Hematopoietic multipotent progenitor cell treated with erythropoietin and hydrocortisone succinate and interleukin-3 and kit ligand, for 4 days (in vitro differentiated cells): ENCODE results near the gene UBQLN1.
A peak's percentile ranks its signal among the peaks of the same experiment; 100 is the strongest.
"Not testable (repeated sequence)": the region's sequence is repeated elsewhere in the genome, so short reads cannot be mapped to it uniquely, and the experiment has no call there.

ENCODE experiments used
- DNase-seq: peaks from one replicate; pipeline ENCODE4 v3.0.0-alpha.2; 2015

Gene UBQLN1

DNA sequence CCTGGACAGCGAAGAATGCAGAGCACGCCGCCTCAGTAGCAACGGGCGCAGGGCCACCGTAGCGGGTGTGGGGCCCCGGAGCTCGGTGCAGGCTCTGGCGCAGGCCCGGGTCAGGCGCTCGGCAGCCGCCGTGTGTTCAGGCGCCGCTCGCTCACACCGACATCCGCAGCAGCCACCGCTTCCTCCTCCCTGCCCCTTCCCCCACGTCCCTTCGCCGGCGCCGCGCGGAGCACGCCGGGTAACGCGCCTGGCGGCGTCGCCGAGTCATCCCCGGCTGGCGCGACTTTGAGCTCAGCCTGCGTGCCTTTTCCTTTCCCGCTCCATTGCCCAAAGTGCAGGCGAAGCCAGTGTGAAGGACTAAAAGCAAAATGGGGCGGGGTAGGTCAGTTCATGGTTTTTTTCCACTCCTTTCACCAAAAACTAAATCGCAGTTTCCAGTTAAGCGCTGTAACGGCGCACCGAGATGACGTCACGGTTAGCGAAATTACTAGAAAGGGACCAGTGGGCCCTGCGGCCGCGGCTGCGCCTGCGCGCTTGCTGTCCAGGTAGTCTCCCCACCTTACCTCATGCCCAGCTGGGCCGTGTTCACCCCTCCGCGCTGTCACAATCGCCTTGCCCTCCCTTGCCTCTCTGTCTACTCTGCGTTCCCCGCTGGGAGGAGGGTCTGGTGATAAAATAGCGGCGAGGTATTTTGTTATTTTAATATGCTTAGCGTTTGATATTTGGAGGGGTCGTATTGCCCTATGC lies at the start of gene UBQLN1:
Gene UBQLN1 (minus strand): TSS at position 191 of the 747 bp plus-strand sequence. CDS start 279 bp downstream, outside the sequence.
- DNase-seq = peak; percentile 95

DNA sequence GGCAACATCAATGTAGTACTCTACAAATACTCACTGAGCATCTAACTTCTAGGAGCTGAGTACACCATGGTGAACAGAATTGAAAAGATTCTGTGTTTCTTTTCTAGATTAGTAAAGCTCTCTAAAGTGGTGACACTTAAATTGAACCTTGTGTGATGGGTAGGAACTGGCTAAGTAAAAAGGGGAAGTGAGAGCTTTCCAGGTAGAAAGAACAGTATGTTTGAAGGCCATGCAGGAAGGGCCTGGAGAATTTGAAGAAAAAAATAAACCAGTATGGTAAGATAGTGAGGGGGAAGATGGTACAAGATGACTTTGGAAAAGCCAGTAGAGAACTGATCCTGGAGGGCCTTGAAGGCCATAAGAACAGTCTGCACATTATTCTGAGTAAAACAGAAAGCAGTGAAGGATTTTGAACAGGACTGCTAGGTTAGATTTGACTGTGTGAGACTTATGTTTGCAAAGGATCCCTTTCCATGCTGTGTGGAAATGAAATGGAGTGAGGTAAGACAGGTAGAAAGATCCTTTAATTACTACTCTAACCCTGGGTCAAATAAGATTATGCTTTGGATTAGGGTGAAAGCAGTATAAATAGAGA lies 46.7 kb upstream of the UBQLN1 start:
- peak; percentile 16 for DNase-seq

DNA sequence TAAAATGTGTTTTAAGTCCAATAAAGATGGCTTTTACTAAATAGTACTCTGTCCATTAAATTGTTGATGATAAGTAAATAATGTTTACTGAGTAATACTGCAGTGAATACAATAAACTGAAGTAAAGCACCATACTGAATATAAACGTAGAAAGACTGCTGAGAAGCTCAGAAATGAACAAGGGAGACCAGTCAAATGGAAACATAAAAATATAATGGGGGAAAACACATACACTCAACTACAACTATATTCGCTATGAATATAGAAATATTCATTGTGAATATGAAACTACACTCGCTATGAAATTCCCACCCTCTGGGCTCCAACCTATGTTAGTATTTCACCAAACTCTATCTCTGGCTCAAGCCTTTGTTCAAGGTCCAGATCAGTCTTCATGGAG lies 41.9 kb upstream of the UBQLN1 start:
- DNase-seq = no peak

DNA sequence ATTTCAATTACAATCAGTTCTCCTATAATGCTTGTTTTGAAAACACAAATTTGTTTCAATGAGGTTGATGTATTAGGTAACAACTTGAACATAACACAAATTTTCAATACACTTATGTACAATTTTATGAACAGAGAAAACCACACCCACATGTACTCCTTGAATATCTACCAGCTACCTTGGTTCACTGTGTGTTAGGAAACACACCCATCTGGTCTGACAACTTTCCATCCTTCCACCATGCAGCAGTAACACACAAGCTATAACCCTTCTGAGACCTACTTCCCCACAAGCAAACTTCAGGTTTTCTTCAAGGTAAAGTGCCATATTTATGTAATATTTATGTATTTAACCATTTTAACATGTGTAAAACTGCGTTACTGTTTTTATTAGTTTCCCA lies 36.4 kb upstream of the UBQLN1 start:
- no peak for DNase-seq

DNA sequence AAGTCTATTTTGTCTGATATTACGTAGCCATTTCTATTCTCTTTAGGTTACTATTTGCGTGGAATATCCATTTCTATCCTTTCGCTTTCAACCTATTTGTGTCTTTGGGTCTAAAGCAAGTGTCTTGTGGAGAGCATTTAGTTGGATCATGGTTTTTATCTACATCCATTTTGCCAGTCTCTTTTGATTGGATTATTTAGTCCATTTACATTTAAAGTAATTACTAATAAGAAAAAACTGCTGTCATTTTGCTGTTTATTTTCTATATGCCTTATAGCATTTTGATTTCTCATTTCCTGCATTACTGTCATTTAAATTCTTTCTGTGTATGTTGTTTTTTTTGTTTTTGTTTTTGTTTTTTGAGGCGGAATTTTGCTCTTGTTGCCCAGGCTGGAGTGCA lies 26.0 kb upstream of the UBQLN1 start:
- no peak for DNase-seq

DNA sequence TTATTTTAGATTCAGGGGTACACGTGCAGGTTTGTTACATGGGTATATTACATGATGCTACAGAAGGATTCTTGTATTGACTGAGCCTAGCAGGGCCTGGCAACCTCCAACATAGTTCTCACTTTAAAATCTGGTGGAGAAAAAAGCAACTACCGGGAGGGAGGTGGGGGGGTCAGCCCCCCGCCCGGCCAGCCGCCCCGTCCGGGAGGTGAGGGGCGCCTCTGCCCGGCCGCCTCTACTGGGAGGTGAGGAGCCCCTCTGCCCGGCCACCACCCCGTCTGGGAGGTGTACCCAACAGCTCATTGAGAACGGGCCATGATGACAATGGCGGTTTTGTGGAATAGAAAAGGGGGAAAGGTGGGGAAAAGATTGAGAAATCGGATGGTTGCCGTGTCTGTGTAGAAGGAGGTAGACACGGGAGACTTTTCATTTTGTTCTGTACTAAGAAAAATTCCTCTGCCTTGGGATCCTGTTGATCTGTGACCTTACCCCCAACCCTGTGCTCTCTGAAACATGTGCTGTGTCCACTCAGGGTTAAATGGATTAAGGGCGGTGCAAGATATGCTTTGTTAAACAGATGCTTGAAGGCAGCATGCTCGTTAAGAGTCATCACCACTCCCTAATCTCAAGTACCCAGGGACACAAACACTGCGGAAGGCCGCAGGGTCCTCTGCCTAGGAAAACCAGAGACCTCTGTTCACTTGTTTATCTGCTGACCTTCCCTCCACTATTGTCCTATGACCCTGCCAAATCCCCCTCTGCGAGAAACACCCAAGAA lies 21.0 kb upstream of the UBQLN1 start:
- not testable (repeated sequence) for DNase-seq

DNA sequence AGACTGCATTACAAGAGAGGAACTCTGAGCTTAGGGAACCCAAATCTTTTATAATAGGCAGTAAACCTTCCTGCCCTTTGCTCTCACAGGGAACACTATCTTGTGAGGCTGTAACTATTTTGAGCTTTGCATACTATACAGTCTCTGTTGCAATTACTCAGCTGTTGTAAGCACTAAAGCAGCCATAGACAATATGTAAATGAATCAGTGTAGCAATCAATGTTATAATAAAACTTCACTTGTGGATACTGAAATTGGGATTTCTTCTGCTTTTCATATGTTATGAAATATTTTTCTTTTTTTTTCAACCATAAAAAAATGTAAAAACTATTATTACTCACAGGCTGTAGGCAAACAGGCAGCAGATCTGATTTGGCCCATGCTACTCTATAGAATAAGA lies 16.7 kb upstream of the UBQLN1 start:
- no peak for DNase-seq

DNA sequence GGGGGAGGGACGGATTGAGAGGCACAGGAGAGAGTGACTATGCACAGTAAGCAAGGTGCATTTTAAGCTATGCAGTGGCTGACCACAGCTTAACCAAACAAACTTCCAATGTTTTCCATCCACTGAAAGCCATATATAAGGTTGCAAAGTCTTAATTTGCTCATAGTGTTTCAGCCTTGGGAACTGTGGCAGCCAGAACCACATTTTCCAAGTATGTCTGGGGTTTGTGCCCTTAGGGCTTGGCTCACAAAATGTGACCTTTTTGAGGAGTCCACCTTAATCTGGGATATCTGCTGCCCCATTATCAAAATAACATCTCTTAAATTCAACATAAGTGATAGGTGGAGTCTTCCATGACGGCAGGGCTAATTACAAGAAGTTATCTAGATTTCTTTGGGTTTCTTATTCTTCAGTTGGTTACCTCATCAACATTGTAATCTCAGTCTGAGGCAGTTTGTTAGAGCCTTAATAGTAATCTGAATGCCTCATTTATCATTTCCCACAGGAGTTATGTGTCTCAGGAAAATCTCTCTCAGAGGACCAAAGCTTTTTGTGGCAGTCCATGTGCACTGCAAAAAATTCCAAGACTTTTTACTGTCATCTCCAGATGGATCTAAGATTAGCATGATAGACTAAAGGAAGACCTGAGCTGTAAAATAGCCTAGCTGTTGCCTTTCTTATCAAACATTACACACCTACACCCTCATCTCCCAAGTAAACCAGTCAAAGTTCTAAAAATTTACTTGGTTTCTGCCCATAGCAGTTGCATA lies 15.2 kb upstream of the UBQLN1 start:
- DNase-seq = no peak

DNA sequence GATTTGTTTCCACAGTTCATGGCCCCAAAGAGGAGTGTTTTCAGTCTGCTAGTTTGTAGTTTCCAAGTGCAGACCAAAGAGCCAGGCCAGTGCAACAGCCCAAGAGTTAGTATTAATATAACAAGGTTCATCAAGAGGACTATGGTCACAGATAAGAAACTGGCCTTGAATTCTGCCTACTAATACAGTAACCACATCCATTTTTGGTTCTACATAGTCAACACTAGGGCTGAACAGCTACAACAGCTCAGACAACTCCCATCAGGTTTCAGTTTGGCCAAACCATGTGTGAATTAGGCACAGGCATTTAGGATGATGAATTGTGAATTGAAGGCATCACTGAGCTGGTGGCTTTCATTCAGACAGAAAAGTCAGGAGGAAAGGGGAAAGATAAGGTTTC lies 13.8 kb upstream of the UBQLN1 start:
- DNase-seq = no peak

DNA sequence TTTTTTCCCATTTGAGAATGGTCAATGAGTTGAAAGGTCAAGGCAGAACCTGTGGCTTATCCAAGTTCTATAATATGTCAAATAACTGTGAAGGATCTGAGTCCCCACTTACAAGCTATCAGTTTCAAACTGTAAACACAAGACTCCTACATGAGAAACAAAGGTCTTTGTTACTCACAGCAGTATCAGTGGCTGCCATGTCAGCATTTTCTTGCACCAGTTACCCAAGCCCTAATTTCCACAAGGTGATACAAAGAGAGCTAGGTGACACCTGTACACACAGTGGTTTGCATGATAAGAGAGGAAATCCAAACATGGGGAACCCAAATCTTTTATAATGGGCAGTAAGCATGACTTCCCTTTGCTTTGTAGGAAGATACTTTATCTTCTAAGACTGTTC lies 8.0 kb upstream of the UBQLN1 start:
- DNase-seq = no peak

DNA sequence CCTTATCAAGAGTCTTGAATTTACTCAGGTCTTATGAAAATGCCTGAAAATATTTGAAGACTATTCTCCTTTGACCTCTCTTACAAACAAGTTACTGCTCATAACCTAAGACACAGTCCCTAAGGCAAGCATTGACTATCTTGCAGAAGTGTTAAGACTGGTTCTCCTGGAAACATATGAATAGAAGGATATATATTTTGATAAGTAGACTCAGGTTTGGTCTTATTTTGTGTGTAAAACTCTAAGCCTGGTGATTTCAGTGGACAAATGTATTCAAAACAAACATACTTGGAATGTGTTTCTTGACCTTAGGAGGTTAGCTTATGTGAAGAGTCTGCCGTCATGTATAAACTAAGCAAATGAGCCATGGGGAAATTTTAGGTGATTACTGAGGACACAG lies 7.5 kb upstream of the UBQLN1 start:
- DNase-seq = no peak

DNA sequence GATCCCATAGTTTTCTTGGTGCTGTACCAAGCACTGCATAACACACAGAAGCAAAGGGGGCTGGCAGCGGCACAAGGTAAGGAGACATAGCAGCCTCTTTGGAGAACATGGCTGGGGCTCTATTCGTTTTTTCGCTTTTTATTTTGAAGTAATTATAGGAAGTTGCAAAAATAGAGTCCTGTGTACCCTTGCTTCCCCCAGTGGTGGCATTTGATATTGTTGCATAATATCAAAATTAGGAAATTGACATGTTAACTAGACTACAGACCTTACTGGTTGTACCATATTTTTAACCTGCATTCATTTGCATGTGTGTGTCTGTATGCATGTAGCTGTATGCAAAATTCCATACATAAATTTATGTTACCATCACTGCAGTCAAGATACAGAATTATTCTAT lies 6.6 kb upstream of the UBQLN1 start:
- peak; percentile 78 for DNase-seq

DNA sequence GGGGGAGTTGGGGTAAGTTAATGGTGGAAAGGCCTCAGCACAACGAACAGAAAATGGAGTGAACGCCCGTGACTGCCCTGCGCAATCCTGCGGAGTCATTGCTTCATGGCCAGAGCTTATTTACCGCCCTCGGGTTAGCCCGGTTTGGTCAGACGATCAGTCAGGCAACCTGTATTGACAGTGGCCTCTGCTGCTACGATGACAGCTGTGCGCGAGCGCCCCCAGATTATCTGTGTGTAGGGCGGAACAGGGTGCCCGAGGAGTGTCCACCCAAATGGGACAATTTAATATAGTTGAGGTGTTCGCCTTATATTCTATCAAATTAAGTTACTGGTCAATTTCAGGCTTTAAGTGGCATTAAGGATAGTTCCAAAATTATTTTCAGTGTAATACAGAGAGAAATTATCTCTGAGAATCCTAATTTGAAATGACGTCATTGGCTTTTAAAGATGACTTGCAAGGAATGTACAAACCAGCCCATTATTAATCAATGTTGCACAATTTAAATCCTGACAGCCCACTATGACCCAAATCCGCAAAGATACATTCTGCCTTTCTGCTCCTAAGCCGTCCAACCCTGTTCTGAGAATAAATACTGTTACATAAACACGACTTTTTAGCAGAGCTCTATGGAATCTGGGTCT lies 879 bp upstream of the UBQLN1 start:
- DNase-seq = peak; percentile 90

DNA sequence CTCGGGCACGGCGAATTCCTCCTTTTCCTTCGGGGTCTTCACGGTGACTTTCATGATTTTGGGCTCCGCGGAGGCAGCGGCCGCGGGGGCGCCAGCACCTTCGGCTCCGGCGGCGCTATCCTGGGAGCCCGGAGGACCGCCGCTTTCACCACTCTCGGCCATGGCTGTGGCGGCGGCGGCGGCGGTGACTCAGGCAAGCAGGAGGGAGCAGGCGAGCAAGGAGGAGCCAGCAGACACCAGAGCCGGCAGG lies 315 bp downstream of the UBQLN1 start:
- no peak for DNase-seq

DNA sequence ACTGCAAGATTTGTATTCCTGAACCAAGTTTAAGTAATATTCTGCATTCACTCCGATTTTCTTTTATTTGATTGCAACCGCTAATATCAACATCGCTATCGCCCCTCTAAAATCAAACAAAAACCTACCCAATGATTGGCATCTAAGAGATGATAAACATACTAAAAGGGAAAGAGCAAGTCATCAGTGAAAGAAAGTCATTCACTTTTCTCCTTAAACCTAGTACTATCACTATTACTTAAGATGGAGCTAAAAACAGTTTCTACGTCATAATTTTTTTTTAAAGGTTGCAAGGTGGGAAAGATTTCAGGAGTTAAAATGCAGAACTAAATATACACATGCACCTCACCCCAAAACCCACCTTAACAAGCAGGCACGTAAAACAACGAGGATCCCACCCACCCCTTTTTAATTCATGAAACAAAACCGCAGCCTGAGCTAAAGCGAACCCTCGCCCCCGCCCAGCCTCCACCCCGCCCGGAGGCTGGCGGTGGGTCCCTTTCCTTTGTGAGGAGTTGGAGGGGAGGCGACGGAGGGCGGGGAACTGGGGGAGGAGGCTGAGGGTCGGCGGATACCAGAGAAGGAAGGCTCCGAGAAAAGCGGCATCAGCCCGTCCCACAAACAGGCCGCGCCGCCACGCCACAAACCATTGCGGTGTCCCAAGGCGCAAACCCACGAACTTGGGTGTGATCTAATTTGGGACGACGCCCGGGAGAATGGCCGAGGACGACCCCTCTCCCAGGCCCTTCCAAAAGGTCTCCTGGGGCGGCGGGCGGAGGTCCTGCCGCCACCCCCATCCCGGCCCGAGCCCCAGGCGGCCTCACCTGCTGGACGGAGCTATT lies 861 bp downstream of the UBQLN1 start:
- DNase-seq = peak; percentile 83

DNA sequence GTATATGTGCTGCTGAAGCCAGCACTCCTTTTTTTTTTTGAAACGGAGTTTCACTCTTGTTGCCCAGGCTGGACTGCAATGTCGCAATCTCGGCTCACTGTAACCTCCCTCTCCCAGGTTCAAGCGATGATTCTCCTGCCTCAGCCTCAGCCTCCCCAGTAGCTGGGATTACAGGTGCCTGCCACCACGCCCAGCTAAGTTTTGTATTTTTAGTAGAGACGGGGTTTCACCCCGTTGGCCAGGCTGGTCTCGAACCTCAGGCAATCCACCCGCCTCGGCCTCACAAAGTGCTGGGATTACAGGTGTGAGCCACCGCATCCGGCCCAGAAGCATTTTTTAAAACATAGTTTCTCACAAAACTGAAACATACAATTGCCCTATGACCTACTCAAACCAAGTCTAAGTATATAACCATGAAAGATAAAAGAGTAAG lies 2.5 kb downstream of the UBQLN1 start:
- DNase-seq = not testable (repeated sequence)

DNA sequence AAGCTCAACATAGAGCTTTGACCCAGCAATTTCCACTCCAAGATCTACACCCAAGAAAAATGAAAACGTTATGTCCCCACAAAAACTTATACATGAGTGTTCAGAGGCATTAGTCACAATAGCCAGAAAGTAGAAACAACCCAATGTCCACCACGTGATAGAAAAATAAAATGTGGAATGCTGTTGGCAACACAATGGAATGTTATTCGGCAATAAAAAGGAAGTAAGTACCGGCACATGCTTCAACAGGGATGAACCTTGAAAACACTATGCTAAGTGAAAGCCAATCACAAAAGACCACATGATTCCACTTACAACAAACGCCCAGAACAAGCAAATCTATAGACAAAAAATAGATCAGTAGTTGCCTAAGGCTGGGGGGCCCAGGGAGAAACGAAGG lies 6.0 kb downstream of the UBQLN1 start:
- DNase-seq = no peak

DNA sequence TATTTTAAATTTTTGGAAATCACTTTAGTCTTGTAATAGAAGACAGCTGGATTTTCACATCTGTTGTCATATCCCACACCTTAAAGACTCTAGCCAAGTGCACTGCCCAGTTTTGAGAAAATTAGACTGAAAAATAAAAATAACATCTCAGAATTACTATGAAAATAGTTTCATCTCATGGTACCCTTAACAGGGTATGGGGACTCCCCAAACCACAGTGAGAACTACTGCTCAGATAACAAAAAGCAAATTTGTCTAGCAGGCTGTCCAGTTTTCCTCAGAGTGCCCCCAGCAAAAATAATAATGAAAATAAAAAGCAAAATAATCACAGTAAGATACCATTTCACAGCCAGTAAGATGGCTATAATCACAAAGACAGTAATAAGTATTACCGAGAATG lies 6.5 kb downstream of the UBQLN1 start:
- DNase-seq = no peak

DNA sequence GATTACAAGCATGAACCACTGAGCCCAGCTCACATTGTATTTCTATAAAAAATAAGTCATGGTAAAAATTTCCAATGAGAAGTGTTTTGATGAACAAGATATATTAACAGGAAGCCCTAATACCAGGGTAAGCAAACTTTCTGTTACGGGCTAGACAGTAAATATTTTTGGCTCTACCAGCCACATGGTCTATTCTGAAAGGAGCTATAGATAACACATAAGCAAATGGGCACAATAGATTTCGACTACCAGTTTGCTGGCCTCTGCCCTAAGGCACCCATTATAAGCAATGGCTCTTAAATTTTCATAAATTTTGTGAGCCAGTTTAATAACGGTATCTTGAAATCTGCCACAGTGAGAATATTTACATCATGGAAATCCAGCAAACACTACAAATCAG lies 8.1 kb downstream of the UBQLN1 start:
- no peak for DNase-seq

DNA sequence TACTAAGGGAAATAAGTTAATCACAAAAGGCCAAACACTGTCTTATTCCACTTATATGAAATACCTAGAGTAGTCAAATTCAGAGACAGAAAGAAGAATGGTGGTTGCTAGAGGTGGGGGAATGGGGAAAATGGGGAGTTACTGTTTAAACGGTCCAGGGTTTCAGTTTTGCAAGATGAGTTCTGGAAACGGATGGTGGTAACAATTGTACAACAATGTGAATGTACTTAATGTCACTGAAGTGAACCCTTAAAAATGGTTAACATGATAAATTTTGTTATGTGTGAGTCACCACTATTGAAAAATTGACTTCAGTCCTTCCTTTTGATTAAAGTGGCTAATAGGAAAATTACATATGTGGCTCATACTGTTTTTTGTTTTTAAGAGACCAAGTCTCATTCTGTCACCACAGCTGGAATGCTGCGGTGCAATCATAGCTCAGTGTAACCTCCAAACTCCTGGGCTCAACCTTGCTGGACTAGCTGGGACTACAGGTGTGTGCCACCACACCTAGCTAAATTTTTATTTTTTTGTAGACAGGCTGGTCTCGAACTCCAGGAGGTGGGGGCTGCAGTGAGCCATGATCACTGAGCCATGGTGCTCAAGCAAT lies 8.7 kb downstream of the UBQLN1 start:
- DNase-seq = no peak

DNA sequence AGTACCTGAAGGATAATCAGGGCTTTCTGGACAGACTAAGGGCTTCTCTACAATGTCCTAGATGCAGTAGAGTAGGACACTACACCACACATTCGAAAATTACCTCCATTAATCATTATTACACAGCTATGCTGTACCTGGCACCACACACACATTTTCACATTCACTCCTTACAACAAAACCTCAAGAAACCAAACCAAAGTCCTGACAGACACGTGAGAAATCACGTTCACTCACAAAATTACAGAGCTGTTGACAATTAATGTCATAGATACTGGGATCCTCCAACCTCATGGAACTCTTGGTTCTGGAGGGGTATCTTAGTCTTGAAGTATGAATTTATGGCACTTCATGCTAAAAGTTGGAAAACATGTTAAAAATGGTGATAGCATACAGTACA lies 16.3 kb downstream of the UBQLN1 start:
- DNase-seq = no peak

DNA sequence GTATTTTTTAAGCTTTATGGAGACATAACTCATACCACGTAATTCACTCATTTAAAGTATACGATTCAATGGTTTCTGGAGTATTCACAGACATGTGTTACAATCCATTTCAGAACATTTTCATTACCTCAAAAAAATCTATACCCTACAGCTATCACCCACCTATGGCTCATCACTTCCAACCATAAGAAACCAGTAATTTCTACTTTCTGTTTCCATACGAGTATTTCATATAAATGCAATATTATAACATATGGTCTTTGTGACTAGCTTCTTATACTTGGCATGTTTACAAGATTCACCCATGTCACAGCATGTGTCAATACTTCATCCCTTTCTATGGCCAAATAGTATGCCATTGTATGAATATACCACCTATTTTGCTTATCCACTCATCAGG lies 18.8 kb downstream of the UBQLN1 start:
- DNase-seq = no peak
